ENCODE measurements around the gene KRT6A. TPM values are rescaled to one million over a fixed set of nuclear protein-coding genes. Genes with fewer than 3 reads are reported as not detected.

KRT6A gene
- total and polyA plus RNA-seq, 4 donors, result 0.02 to 0.05 TPM; not detected in 2

- Histone ChIP-seq H3K27ac (ENCODE audit: low read depth in 1 of 2, low read length in 2 of 2) (no peak overlapping the region), H3K9ac (ENCODE audit: low read depth in 1 of 2, low read length in 2 of 2) (no peak overlapping the region), H3K36me3 (ENCODE audit: control insufficient read depth in 4 of 4, insufficient read depth in 3 of 4, low read depth in 1 of 4, low read length in 3 of 4) (no peaks in the 10 kb centered on the region), H3K4me1 (ENCODE audit: control insufficient read depth in 4 of 4, insufficient read depth in 4 of 4, low read length in 3 of 4) (no peaks in the 10 kb centered on the region), H3K9me3 (ENCODE audit: control insufficient read depth in 4 of 4, low read length in 3 of 4) (no peaks in the 10 kb centered on the region), H3K4me3 (ENCODE audit: low read depth in 1 of 3, low read length in 3 of 3) (no peak overlapping the region), H3K27me3 (ENCODE audit: control insufficient read depth in 4 of 4, insufficient read depth in 4 of 4, low read length in 3 of 4) (no peaks in the 10 kb centered on the region)
- 95% methylated on average over 7 of the region's 7 CpGs for WGBS
- no peak for DNase-seq (ENCODE audit: low spot score)
- TF ChIP-seq, protein P1, sequence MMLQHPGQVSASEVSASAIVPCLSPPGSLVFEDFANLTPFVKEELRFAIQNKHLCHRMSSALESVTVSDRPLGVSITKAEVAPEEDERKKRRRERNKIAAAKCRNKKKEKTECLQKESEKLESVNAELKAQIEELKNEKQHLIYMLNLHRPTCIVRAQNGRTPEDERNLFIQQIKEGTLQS (IDR thresholded peaks at IDR 0.05), result no peak
- TF ChIP-seq FOXA2 (IDR thresholded peaks at IDR 0.05) (no peak), GABPA (IDR thresholded peaks at IDR 0.05 in 1 of 2, conservative IDR thresholded peaks at IDR 0.05 in 1 of 2) (no peak), SP1 (IDR thresholded peaks at IDR 0.05) (no peak), YY1 (IDR thresholded peaks at IDR 0.05) (no peak), JUND (IDR thresholded peaks at IDR 0.05) (no peak), RAD21 (IDR thresholded peaks at IDR 0.05) (no peak), EGR1 (IDR thresholded peaks at IDR 0.05; ENCODE audit: low read depth in 2 of 2) (no peak), MAX (IDR thresholded peaks at IDR 0.05) (no peak), NR2F2 (IDR thresholded peaks at IDR 0.05) (no peak), TAF1 (conservative IDR thresholded peaks at IDR 0.05) (no peak), HNF4A (conservative IDR thresholded peaks at IDR 0.05) (no peak), FOXA1 (IDR thresholded peaks at IDR 0.05) (no peak), HNF4G (IDR thresholded peaks at IDR 0.05) (no peak), RXRA (IDR thresholded peaks at IDR 0.05) (no peak)
- TF ChIP-seq, protein P2, sequence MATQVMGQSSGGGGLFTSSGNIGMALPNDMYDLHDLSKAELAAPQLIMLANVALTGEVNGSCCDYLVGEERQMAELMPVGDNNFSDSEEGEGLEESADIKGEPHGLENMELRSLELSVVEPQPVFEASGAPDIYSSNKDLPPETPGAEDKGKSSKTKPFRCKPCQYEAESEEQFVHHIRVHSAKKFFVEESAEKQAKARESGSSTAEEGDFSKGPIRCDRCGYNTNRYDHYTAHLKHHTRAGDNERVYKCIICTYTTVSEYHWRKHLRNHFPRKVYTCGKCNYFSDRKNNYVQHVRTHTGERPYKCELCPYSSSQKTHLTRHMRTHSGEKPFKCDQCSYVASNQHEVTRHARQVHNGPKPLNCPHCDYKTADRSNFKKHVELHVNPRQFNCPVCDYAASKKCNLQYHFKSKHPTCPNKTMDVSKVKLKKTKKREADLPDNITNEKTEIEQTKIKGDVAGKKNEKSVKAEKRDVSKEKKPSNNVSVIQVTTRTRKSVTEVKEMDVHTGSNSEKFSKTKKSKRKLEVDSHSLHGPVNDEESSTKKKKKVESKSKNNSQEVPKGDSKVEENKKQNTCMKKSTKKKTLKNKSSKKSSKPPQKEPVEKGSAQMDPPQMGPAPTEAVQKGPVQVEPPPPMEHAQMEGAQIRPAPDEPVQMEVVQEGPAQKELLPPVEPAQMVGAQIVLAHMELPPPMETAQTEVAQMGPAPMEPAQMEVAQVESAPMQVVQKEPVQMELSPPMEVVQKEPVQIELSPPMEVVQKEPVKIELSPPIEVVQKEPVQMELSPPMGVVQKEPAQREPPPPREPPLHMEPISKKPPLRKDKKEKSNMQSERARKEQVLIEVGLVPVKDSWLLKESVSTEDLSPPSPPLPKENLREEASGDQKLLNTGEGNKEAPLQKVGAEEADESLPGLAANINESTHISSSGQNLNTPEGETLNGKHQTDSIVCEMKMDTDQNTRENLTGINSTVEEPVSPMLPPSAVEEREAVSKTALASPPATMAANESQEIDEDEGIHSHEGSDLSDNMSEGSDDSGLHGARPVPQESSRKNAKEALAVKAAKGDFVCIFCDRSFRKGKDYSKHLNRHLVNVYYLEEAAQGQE (IDR thresholded peaks at IDR 0.05), result no peak
- TF ChIP-seq, protein P3, sequence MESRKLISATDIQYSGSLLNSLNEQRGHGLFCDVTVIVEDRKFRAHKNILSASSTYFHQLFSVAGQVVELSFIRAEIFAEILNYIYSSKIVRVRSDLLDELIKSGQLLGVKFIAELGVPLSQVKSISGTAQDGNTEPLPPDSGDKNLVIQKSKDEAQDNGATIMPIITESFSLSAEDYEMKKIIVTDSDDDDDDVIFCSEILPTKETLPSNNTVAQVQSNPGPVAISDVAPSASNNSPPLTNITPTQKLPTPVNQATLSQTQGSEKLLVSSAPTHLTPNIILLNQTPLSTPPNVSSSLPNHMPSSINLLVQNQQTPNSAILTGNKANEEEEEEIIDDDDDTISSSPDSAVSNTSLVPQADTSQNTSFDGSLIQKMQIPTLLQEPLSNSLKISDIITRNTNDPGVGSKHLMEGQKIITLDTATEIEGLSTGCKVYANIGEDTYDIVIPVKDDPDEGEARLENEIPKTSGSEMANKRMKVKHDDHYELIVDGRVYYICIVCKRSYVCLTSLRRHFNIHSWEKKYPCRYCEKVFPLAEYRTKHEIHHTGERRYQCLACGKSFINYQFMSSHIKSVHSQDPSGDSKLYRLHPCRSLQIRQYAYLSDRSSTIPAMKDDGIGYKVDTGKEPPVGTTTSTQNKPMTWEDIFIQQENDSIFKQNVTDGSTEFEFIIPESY (IDR thresholded peaks at IDR 0.05), result no peak
- TF ChIP-seq, protein P4, sequence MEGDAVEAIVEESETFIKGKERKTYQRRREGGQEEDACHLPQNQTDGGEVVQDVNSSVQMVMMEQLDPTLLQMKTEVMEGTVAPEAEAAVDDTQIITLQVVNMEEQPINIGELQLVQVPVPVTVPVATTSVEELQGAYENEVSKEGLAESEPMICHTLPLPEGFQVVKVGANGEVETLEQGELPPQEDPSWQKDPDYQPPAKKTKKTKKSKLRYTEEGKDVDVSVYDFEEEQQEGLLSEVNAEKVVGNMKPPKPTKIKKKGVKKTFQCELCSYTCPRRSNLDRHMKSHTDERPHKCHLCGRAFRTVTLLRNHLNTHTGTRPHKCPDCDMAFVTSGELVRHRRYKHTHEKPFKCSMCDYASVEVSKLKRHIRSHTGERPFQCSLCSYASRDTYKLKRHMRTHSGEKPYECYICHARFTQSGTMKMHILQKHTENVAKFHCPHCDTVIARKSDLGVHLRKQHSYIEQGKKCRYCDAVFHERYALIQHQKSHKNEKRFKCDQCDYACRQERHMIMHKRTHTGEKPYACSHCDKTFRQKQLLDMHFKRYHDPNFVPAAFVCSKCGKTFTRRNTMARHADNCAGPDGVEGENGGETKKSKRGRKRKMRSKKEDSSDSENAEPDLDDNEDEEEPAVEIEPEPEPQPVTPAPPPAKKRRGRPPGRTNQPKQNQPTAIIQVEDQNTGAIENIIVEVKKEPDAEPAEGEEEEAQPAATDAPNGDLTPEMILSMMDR (IDR thresholded peaks at IDR 0.05; ENCODE audit: low read depth, low read length, missing input control), result no peak
Measured at GRCh38 chr12:52540531-52540930, 47.5 kb upstream of the KRT6A start.
